ENCODE measurements around the gene SPTB.

The SPTB gene

GRCh38 chr14:64746298-64747250 lies 133.1 kb downstream of the SPTB start:
- DNase-seq, result no peak

DNA sequence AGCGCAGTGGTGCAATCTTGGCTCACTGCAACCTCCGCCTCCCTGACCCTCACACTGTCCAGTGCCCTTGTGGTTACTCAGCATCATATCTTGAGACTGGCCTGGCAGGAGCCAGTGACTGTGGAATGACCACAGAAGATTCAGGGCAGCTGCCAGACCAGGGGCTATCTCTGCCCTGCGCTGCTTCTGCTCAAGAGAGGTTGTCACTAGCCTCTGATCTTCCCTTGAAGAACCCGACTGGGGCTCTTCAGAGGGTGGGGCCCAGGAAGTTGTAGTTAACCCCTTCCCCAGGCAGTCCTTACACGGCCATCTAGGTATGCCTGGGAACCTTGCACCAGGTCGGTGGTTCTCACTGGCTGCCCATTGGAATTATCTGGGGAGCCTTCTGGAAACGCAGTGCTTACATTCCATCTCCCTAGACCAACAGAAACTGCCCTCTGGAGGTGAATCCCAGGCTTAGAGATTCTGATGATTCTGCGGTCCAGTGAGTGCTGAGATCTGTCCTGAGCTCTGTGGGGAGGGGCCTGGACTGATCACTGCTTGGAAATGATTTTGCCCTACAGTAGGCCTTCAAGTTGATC lies 134.1 kb downstream of the SPTB start:
- no peak for DNase-seq

DNA sequence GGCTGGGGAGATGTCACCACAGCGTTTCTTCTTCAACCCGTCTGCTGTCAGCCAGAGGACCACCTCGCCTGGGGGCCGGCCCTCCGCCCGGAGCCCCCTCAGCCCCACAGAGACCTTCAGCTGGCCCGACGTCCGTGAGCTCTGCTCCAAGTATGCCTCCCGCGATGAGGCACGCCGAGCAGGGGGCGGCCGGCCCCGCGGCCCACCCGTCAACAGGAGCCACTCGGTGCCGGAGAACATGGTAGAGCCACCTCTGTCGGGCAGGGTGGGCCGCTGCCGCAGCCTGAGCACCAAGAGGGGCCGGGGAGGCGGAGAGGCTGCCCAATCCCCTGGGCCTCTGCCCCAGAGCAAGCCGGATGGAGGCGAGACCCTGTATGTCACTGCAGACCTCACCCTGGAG lies 136.6 kb downstream of the SPTB start:
- DNase-seq, result no peak

GRCh38 chr14:64741961-64742360 lies 137.7 kb downstream of the SPTB start:
- no peak for DNase-seq

DNA sequence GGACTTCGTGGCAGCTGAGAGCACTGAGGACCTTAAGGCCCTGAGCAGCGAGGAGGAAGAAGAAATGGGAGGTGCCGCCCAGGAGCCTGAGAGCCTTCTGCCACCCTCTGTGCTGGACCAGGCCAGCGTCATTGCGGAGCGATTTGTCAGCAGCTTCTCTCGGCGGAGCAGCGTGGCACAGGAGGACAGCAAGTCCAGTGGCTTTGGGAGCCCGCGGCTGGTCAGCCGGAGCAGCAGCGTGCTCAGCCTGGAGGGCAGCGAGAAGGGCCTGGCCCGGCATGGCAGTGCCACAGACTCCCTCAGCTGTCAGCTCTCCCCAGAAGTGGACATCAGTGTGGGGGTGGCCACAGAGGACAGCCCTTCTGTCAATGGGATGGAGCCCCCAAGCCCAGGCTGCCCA lies 138.5 kb downstream of the SPTB start:
- no peak for DNase-seq

GRCh38 chr14:64738281-64738804 lies 141.4 kb downstream of the SPTB start:
- no peak for DNase-seq

GRCh38 chr14:64737391-64738280 lies 142.1 kb downstream of the SPTB start:
- no peak for DNase-seq

GRCh38 chr14:64736271-64737169 lies 143.2 kb downstream of the SPTB start:
- DNase-seq, result no peak

DNA sequence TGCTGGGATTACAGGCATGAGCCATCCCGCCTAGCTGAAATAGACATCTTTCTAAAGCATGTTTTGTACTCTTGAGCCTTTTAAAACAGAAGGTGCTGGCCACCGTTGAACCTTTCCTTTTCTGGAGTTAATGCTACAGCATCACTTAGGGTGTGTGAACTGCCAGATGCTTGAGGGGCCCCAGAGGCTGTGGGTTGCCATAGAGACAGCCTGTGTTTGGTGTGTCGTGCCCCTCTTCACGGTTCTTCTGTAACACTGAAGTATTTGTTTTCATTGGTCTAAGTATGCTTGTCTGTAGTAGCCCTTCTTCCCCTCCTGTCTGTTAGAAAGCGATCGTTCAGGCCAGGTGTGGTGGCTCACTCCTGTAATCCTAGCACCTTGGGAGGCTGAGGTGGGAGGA lies 144.7 kb downstream of the SPTB start:
- DNase-seq, result no peak

- no peak for DNase-seq
Measured at GRCh38 chr14:64733899-64734298, 145.8 kb downstream of the SPTB start.

DNA sequence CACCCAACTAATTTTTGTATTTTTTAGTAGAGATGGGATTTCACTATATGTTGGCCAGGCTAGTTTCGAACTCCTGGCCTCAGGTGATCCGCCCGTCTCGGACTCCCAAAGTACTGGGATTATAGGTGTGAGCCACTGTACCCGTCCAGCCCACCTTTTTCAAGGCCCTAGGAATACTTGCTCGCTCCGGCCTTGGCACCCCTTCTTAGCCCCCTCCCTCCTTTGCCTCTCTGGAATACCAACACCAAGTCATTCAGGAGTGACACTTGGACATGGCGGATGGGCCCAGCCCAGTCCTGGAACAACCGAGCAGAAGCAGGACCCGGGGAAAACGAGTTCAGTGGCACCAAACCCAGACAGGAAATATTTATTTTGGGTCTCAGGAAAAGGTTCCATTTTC lies 146.4 kb downstream of the SPTB start:
- DNase-seq, result no peak

GRCh38 chr14:64732536-64733120 lies 147.1 kb downstream of the SPTB start:
- DNase-seq, result no peak

DNA sequence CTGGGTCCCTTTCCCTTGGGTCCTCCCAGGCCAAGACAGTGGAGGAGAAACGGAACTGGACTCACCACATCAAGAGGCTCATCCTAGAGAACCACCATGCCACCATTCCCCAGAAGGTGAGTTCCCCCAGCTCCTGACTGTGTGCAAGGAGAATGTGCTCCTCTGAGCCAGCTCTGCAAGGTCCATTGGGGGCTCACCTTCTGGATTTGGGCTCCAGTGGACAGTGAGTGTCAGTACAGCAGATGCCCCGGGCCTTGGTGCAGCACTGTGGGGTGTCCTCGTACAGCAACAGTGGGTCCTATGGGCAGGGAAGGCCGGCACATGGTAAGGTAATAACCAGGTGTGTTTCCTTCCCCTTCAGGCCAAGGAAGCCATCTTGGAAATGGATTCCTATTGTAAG lies 147.6 kb downstream of the SPTB start:
- DNase-seq, result no peak

- DNase-seq, result no peak
Measured at GRCh38 chr14:64731141-64731581, 148.5 kb downstream of the SPTB start.

DNA sequence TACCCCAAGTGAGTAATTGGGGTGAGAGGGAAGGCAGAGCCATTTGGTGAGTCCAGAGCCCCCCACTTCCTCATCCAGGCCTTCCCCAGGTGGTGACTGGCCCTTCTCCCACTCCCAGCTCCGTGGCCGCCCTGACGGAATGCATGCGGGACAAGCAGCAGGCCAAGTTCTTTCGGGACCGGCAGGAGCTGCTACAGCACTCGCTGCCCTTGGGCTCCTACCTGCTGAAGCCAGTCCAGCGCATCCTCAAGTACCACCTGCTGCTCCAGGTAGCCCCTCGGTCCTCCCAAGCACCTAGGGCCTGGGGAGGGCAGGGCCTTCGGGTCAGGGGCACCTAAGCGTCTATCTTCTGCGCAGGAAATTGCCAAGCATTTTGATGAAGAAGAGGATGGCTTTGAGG lies 149.0 kb downstream of the SPTB start:
- DNase-seq, result no peak

- DNase-seq, result no peak
Measured at GRCh38 chr14:64730061-64730440, 149.7 kb downstream of the SPTB start.

GRCh38 chr14:64729386-64730060 lies 150.2 kb downstream of the SPTB start:
- no peak for DNase-seq

DNA sequence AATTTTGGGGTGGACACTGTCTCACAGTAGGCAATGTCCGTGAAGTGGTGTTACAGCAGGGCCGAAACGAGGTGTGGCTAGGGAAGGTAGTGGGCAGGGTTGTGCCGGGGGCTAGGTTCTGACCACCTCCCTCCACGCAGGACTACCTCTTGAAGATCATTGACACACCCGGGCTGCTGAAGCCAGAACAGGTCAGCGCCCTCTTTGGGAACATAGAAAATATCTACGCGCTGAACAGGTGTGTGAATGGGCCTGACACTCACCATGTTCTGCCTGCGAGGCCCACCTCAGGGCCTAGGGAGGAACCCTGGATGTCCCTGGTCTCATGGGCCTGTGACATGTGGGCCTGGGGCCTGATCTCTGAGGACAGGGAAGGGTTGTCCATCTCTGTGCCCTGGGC lies 150.9 kb downstream of the SPTB start:
- DNase-seq, result no peak

- no peak for DNase-seq
Measured at GRCh38 chr14:64728106-64728505, 151.6 kb downstream of the SPTB start.

DNA sequence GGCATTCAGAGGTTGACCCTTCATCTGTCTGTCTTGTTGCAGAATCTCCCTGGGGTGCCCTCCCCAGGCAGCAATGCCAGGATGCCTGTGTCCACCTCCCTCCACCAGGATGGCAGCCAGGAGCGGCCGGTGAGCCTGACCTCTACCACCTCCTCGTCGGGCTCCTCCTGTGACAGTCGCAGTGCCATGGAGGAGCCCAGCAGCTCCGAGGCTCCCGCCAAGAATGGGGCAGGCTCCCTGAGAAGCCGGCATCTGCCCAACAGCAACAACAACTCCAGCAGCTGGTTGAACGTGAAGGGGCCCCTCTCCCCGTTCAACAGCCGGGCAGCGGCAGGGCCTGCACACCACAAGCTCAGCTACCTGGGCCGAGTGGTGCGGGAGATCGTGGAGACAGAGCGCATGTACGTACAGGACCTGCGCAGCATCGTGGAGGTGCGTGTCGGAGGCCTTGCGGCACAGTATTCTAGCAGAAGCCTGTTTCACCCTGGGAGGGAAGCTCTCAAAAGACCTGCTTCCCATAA lies 152.1 kb downstream of the SPTB start:
- DNase-seq, result no peak

- no peak for DNase-seq
Measured at GRCh38 chr14:64726585-64726890, 153.2 kb downstream of the SPTB start.
